T-helper 2 cell treated with Interferon-gamma antibody and Interleukin-4, amounts not matched to agents 100 ng/mL and 5 ng/mL, for 36 hours (primary cell): ENCODE measurements around the gene TMEM61. TPM values are rescaled to one million over a fixed set of nuclear protein-coding genes. Genes with fewer than 3 reads are reported as not detected.
"Not testable (repeated sequence)": the region's sequence is repeated elsewhere in the genome, so short reads cannot be mapped to it uniquely, and the experiment has no call there.

ENCODE experiments used
- intact Hi-C: fragments of 100-400 bp; cut with micrococcal nuclease; formaldehyde crosslinking; loops from one replicate; pipeline ENCODE4 v1.15.1; 2023
- total RNA-seq: library from RNA; stranded (reverse); gene quantifications from 2 replicates; pipeline ENCODE4 v1.2.3, GENCODE V29; 2022

TMEM61 gene
- not detected in 2 replicates for total RNA-seq

- intact Hi-C loops = no loop called here
Measured at GRCh38 chr1:54980528-54981241, at the start of gene TMEM61. TMEM61 (plus strand) TSS chr1:54980628; CDS start chr1:54981066, 438 bp downstream.

GRCh38 chr1:54931275-54931840, 49.1 kb upstream of the TMEM61 start:
- intact Hi-C loops = no loop called here

GRCh38 chr1:54934081-54934480, 46.3 kb upstream of the TMEM61 start:
- intact Hi-C loops = not testable (repeated sequence)

GRCh38 chr1:54934869-54935268, 45.6 kb upstream of the TMEM61 start:
- intact Hi-C loops = no loop called here

GRCh38 chr1:54936791-54937190, 43.6 kb upstream of the TMEM61 start:
- intact Hi-C loops = no loop called here

- intact Hi-C loops = no loop called here
Measured at GRCh38 chr1:54937469-54937868, 43.0 kb upstream of the TMEM61 start.

GRCh38 chr1:54938955-54939354, 41.5 kb upstream of the TMEM61 start:
- intact Hi-C loops = not testable (repeated sequence)

- intact Hi-C loops = no loop called here
Measured at GRCh38 chr1:54940042-54940441, 40.4 kb upstream of the TMEM61 start.

- intact Hi-C loops = no loop called here
Measured at GRCh38 chr1:54942976-54943375, 37.5 kb upstream of the TMEM61 start.

- intact Hi-C loops = loop anchor here (1.0 kb wide), 2 partner anchors 52 to 78 kb away; no protein-coding TSS in a partner anchor
Measured at GRCh38 chr1:54944610-54945392, 35.6 kb upstream of the TMEM61 start.

GRCh38 chr1:54945393-54945936, 35.0 kb upstream of the TMEM61 start:
- intact Hi-C loops = loop anchor here (1.0 kb wide), 2 partner anchors 51 to 77 kb away; no protein-coding TSS in a partner anchor

- intact Hi-C loops = no loop called here
Measured at GRCh38 chr1:54947540-54947939, 32.9 kb upstream of the TMEM61 start.

- intact Hi-C loops = no loop called here
Measured at GRCh38 chr1:54949053-54949452, 31.4 kb upstream of the TMEM61 start.

- intact Hi-C loops = loop anchor here (1.0 to 10.0 kb wide), 3 partner anchors 46 to 325 kb away; no protein-coding TSS in a partner anchor
Measured at GRCh38 chr1:54950006-54950368, 30.4 kb upstream of the TMEM61 start.

- intact Hi-C loops = loop anchor here (1.0 to 10.0 kb wide), 3 partner anchors 46 to 324 kb away; no protein-coding TSS in a partner anchor
Measured at GRCh38 chr1:54950369-54951163, 29.9 kb upstream of the TMEM61 start.

- intact Hi-C loops = loop anchor here (10.0 kb wide), 1 partner anchor 323 kb away; no protein-coding TSS in a partner anchor
Measured at GRCh38 chr1:54951810-54952226, 28.6 kb upstream of the TMEM61 start.

GRCh38 chr1:54952950-54953718, 27.3 kb upstream of the TMEM61 start:
- intact Hi-C loops = loop anchor here (10.0 kb wide), 1 partner anchor 322 kb away; no protein-coding TSS in a partner anchor

GRCh38 chr1:54953846-54954245, 26.6 kb upstream of the TMEM61 start:
- intact Hi-C loops = loop anchor here (10.0 kb wide), 1 partner anchor 321 kb away; no protein-coding TSS in a partner anchor

- intact Hi-C loops = loop anchor here (10.0 kb wide), 1 partner anchor 319 kb away; no protein-coding TSS in a partner anchor
Measured at GRCh38 chr1:54955359-54955758, 25.1 kb upstream of the TMEM61 start.

GRCh38 chr1:54956726-54957125, 23.7 kb upstream of the TMEM61 start:
- intact Hi-C loops = loop anchor here (10.0 kb wide), 1 partner anchor 318 kb away; no protein-coding TSS in a partner anchor
